OCI-LY3 (cell line): ENCODE measurements around the gene REC114.

Experiments used
- CTCF ChIP-seq: fragments of 200-600, 300-600 bp; sonication (generic); IDR thresholded peaks from 2 replicates; pipeline ENCODE4 v1.5.1; 2014; ENCODE audit warnings: antibody characterized with exemption, low read length, low read depth
- EZH2phosphoT487 ChIP-seq: fragments of 200-600 bp; shearing (Covaris generic); IDR thresholded peaks from 2 replicates; pipeline ENCODE4 v1.6.1; 2018; ENCODE audit warnings: antibody characterized with exemption, mixed run types, low read depth

- TF ChIP-seq CTCF (no peak), EZH2phosphoT487 (no peak)
Measured at GRCh38 chr15:73593304-73594074, 150.5 kb downstream of the REC114 start.
